Stimulated activated CD4-positive, alpha-beta T cell treated with anti-CD3 and anti-CD28 coated beads, Interleukin-15, amount 100 ng/mL, for 24 hours (primary cell): ENCODE data around the gene ATP6AP2.
"Not testable (repeated sequence)": the region's sequence is repeated elsewhere in the genome, so short reads cannot be mapped to it uniquely, and the experiment has no call there.

Source experiments
- DNase-seq: peaks from one replicate; pipeline ENCODE4 v3.0.0-alpha.2; 2020

ATP6AP2 gene

DNA sequence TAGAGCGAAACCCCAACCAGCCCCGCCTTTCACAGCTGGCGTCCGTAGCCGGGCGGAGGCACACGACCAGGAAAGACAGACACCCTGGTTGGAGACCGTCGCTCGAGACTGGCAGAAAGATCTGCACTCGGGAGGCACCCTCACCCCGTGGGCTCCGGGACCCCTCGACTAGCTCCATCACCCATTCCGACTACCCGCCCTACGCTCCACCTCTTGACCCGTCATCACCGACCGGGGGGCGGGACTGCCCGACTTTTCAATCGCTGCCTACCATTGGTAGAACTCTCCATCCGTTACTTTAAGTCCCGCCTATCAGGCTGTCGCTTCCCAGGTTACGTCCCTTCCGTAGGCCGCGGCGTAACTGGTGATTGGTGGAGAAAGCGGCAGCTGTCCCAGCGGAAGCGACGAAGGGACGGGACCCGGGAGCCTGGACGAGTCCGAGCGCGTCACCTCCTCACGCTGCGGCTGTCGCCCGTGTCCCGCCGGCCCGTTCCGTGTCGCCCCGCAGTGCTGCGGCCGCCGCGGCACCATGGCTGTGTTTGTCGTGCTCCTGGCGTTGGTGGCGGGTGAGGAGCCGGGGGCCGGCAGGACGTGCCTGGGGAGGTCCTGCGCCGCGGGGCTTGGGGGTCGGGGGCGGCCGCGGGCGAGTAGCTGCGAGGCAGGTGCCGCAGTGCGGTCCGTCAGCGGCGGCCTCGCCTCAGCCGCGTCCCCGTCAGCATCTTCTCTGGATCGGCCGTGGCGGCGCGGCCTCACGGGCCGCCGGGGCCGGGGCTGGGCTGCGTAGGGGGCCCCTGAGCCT lies at the start of gene ATP6AP2:
Gene ATP6AP2, plus strand, starts transcription at position 434 of the 799 bp plus-strand sequence. Its CDS starts 96 bp downstream, at position 530.
- peak; percentile 92 for DNase-seq

- DNase-seq = no peak
Observed at GRCh38 chrX:40531056-40531826, 49.5 kb upstream of the ATP6AP2 start.

GRCh38 chrX:40537310-40537709 lies 43.5 kb upstream of the ATP6AP2 start:
- DNase-seq = no peak

GRCh38 chrX:40538406-40538805 lies 42.4 kb upstream of the ATP6AP2 start:
- DNase-seq = no peak

GRCh38 chrX:40539214-40540142 lies 41.3 kb upstream of the ATP6AP2 start:
- peak; percentile 81 for DNase-seq

GRCh38 chrX:40542208-40542607 lies 38.6 kb upstream of the ATP6AP2 start:
- DNase-seq = no peak

DNA sequence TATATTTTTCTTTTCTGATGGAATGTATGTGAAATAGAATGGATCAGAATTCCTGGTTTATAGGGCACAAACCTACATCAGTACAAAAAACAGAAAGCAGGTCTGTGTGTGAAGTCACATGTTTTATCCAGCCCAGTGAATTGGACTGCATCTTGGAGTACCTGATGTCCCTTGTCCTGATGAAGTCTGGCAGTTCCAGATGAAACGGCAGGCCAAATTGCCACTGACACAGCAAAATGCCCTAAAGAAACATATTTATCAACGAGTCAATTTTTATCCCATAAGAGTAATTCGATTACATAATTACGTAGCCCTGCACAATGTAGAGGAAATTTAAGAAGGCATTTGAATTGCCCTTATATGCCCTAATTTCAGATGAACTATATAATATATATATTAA lies 37.8 kb upstream of the ATP6AP2 start:
- DNase-seq = no peak

DNA sequence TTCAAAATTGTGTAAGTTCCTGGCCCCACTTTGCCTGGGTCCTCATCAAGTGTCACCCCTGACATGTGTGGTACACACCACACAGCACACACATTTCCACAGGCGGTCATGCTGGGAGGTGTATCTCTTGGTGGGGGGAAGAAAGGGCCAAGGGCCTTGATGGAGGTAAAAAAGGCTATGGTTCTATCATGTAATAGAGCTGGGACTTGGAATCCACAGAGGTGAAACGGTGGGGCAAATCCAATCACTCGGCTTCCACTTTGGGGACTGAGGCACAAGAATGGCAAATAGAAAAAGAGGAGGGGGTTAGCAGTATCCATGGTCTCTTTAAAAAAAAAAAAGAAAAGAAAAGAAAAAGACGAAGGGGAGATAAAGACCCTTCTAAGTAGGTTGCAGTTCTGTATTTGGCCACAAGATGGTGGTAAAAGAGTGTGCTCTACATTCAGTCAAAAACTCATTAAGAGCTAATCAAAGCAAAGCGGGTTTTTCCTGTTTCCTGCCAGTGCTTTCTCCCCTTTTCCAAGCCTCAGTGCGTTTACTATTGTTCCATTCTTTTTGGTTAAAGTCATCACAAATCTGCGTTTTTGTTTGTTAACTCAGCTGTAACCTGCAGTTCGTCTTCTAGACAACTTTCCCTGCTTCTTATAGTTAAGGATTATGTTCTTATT lies 37.0 kb upstream of the ATP6AP2 start:
- DNase-seq = no peak

GRCh38 chrX:40544343-40545266 lies 36.2 kb upstream of the ATP6AP2 start:
- no peak for DNase-seq

- DNase-seq = no peak
Observed at GRCh38 chrX:40546870-40547269, 33.9 kb upstream of the ATP6AP2 start.

DNA sequence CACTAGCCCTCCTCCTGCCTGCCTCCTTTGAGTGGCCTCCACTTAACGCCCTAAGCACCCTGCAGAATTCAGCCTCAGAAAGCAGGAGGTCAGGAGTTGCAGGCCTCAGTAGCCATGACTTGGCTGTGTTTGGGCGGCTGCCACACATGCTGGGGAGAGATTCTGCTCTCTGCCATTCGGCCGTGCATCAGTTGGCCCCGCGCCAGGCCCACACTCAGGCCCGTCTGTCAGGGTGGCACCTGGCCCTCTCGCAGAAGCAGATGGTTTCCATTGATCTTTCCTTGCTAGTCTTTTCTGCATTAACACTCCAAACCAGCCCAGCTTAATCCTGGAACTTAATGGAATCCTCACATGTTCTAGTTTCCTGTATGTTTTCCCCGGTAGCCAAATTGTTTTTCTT lies 30.7 kb upstream of the ATP6AP2 start:
- no peak for DNase-seq

- no peak for DNase-seq
Observed at GRCh38 chrX:40552768-40553167, 28.0 kb upstream of the ATP6AP2 start.

- DNase-seq = no peak
Observed at GRCh38 chrX:40558590-40558989, 22.2 kb upstream of the ATP6AP2 start.

DNA sequence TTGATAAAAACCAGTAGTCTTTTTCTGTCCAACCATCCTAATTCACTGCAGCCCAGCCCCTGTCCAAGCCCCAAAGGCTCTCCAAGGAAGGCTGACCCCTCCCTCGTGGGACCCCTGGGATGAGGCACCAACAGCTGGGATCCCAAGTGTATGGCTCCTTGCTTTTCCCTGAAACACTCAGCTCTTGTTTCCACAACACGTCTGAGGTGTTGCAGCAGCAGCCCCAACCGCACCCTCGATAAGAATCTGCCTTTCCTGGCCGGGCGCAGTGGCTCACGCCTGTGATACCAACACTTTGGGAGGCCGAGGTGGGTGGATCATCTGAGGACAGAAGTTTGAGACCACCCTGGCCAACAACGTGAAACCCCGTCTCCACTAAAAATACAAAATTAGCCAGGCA lies 17.0 kb upstream of the ATP6AP2 start:
- no peak for DNase-seq

DNA sequence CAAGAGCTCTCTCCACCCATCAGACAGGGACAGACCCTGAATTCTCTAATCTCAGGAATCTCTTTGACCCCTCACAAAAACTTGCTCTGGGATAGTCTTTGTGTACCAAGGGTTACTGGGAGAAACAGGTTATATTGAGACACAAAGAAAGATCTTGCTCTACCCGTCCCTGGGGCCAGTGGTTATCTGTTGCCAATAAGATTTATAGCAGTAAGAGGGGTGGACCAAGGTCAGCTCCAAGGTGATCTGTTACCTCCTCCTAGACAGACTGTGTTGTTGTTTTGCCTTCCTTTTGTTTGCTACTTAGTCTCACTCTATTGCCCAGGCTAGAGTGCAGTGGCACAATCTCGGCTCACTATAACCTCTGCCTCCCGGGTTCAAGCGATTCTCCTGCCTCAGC lies 16.3 kb upstream of the ATP6AP2 start:
- no peak for DNase-seq

GRCh38 chrX:40570346-40571093 lies 10.2 kb upstream of the ATP6AP2 start:
- DNase-seq = peak; percentile 16

DNA sequence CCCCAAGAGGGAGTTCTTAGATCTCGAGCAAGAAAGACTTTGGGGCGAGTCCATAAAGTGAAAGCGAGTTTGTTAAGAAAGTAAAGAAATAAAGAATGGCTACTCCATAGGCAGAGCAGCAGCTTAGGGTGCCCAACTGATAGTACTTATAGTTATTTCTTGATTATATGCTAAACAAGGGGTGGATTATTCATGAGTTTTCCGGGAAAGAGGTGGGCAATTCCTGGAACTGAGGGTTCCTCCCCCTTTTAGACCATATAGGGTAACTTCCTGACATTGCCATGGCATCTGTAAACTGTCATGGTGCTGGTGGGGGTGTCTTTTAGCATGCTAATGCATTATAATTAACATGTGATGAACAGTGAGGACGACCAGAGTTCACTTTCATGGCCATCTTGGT lies 9.6 kb upstream of the ATP6AP2 start:
- DNase-seq = peak; percentile 42

GRCh38 chrX:40571600-40571999 lies 9.2 kb upstream of the ATP6AP2 start:
- DNase-seq = no peak

GRCh38 chrX:40573763-40574162 lies 7.0 kb upstream of the ATP6AP2 start:
- DNase-seq = peak; percentile 37

DNA sequence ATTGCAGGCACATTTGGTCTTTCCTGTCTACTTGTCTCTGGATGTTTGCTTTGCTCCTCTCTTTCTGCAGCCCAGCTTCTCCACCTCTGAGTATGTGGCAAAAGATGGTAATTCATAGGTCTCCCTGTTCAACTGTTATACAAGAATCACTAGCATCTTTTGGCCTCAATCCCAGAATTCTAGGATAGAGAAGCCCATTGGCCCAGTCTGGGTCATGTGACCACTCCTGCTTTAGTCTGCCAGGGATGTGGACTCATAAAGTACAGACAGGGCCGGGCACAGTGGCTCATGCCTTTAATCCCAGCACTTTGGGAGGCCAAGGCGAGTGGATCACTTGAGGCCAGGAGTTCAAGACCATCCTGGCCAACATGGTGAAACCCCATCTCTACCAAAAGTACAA lies 5.4 kb upstream of the ATP6AP2 start:
- not testable (repeated sequence) for DNase-seq

- DNase-seq = no peak
Observed at GRCh38 chrX:40576291-40576690, 4.5 kb upstream of the ATP6AP2 start.
